HG02623 (cell line): ENCODE measurements around the gene CCDC60.

Source experiments
- ATAC-seq: cut with Tn5 transposase; IDR thresholded peaks from one replicate; pipeline ENCODE4 v1.9.1; 2021; ENCODE audit warnings: moderate library complexity; ENCODE audit not compliant: unreplicated experiment

CCDC60 gene

DNA sequence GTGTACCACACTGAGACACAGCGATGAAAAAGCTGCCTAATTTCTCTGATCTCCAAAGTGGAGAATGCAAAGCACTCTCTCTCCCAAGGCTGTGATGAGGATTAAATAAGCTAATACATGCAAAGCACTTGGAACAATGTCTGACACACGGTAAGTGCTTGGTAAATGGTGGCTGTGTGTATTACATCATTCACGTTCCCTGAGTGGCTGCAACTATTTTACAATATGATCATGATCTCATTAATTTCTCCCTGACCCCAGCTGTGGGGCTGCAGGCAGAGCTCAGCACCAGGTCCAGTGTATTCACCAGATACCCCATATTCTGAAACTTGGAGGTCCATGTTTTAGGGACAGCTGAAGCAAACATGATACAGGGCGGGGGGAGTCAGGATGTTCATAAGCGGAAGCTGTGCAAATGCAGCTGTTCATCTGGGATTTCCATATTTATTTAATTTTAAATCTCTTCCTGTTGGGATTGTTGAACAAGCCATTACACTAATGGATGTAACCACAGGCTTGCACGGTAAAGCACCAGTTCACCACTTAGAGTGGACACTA lies 106.4 kb downstream of the CCDC60 start:
- ATAC-seq, result no peak

DNA sequence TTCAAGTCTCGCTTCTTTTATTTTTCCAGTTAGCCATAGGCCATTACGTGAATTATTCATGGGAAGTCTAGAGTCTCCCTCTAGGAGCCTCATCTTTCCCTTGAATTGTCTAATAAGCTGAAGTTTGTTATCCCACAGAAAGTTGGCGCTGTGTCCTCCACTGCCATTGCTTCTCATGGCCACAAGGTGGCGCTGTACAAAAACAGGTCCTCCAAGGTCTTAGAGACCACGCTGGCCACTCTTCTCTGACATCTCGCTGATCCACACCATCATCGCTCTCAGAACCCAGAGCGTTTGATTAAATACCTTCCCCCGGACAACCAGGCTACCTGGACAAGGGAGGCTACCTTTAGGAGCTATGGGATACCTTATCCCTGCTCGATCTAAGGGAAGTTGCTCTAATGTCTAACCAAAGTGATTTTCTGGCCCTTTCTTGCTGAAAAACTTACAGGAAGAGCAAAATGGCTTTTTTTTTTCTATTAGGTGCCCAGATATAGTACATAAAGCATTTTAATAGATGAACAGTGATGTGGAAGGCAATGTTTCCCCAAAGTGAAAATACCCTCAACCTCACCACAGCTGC lies 110.0 kb downstream of the CCDC60 start:
- ATAC-seq, result no peak

GRCh38 chr12:119446459-119446858 lies 111.9 kb downstream of the CCDC60 start:
- no peak for ATAC-seq

GRCh38 chr12:119447126-119447525 lies 112.6 kb downstream of the CCDC60 start:
- no peak for ATAC-seq

DNA sequence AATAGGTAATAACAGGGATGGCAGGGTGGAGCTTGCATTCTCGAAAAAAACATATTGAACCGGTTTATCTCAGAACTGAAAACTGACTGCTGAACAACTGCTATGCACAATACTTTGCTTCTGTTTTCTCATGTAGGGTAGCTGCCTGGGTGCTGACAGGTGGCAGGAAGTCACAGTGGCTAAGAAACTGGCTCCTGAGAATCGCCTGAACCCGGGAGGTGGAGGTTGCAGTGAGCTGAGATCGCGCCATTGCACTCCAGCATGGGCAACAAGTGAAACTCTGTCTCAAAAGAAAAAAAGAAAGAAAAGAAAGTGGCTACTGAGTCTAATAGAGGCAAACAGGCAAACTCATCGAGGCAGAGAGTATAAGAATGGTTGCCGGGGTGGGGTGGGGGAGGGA lies 113.1 kb downstream of the CCDC60 start:
- no peak for ATAC-seq

DNA sequence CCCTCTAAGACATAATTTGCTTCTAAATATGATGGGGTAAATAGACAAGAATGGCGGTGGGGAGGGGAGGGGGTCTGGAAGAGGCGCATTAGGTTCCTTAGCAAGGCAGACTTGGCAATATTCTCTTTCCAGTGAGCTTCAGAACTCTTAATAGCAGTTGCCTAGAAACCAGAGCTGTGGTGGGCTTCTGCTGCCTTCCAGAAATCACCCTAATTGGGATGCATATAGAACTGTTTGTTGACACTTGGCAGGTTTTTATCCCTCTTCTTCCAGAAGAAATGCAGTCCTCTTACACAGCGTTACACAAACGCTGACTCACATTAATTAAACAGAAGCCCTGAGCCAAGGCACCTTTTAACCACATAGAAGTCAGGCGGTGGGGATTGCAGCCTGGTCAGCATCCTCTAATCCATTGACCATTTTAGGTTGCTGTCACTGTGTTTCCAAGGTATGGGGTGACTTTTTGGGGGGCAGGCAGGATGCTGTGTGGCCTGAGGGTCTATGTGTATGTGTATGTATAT lies 114.1 kb downstream of the CCDC60 start:
- no peak for ATAC-seq

DNA sequence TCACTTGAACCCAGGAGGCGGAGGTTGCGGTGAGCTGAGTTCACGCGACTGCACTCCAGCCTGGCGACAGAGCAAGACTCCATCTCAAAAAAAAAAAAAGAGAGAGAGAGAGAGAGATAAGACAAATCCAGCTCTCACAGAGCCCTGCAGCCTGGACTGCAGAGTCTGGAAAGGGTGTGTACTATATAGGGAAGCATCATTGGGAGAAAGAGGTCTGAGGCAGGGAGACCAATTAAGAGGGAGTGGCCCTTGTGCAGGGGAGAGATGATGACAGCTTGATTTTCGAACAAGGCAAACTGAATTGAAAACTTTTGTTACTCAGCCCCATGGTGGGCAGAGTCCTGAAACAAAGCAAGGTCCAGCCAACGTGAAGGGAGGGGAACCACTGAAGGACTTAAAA lies 116.2 kb downstream of the CCDC60 start:
- no peak for ATAC-seq

DNA sequence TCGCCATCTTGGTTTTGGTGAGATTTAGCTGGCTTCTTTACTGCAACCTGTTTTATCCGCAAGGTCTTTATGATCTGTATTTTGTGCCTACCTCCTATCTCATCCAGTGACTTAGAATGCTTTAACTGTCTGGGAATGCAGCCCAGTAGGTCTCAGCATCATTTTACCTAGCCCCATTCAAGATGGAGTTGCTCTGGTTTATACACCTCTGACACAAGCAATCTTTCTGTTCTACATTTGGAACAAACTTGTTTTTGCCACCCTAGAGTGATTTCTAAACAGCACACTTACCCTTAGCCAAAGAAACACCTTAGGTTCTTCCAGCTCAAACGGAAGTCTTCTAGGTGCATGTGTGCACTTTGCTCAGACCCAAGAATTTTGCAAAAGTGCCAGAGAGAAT lies 122.3 kb downstream of the CCDC60 start:
- ATAC-seq, result no peak

- no peak for ATAC-seq
Measured at GRCh38 chr12:119457271-119457670, 122.7 kb downstream of the CCDC60 start.

DNA sequence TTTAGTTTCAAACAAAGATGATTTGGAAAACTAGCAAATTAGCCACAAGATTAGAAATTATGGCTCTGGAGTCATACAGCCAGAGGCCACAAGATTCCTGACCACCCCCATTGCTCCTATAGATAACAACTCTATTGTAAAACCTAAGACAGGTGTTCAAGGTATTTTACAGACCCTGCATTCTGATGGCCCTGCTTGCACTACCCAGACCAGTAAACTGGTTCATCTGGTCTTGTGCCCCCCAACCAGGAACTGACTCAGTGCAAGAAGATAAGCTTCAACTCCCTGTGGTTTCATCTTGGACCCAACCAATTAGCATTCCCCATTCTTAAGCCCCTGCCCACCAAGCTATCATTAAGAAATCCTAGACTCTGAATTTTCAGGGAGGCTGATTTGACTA lies 125.0 kb downstream of the CCDC60 start:
- ATAC-seq, result no peak

DNA sequence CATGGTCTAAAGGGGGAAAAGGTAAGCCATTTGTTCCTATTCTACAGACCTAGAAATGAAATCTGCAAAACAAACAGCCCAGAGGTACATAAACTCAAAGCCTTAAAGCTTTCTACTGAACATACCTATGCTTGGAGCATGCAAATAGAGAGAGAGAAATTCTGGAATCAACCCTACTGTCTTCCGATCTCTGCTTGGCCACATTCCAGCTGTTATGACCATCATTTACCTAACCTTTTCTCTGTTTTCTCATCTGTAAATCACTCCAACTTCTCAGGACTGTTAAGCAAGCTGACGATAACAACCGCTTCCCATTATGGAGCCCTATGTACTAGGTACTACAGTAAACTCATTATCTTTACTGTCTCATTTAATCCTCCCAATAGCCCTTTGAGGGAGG lies 126.3 kb downstream of the CCDC60 start:
- ATAC-seq, result no peak

- ATAC-seq, result no peak
Measured at GRCh38 chr12:119461636-119462214, 127.2 kb downstream of the CCDC60 start.

GRCh38 chr12:119463211-119463926 lies 128.8 kb downstream of the CCDC60 start:
- ATAC-seq, result no peak

GRCh38 chr12:119468296-119468695 lies 133.8 kb downstream of the CCDC60 start:
- ATAC-seq, result no peak

DNA sequence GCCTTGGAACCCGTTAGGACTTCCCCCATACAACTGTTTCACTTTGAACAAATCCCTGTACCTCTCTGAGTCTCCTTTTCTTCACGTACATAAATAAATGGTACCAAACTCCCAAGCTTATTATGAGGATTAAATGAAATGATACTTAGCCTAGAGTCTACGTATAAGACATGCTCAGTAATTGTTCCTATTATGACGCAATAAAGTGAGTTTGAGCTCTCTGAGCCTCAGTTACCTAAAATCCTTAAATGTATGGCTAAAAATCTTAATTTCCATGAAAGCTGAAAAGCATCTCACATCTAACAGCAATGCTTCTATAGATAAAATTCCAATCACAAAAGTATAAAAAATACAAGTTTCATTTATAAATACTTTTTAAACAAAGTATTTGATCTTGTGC lies 141.1 kb downstream of the CCDC60 start:
- no peak for ATAC-seq

GRCh38 chr12:119476951-119477350 lies 142.4 kb downstream of the CCDC60 start:
- no peak for ATAC-seq

DNA sequence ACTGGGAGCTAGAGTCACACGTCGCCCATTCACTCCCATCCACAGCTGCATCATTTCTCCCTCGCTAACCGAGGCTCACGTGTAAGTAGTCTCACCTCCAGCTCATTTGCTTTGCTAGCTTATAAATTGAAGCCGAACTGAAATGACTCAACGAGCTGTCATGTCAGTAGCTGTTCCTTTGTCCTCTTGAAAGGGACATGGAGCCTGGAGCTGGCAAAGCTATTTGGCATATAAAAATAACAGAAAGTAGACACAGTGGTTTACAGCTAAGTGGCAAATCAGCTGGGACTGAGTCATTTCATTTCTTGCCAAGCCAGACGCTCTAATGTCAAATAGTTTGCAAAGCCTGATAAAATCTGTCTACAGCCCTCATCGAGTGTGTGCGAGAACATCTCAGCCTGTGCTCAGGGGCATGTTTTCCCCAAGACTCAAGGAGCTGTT lies 144.6 kb downstream of the CCDC60 start:
- ATAC-seq, result no peak

DNA sequence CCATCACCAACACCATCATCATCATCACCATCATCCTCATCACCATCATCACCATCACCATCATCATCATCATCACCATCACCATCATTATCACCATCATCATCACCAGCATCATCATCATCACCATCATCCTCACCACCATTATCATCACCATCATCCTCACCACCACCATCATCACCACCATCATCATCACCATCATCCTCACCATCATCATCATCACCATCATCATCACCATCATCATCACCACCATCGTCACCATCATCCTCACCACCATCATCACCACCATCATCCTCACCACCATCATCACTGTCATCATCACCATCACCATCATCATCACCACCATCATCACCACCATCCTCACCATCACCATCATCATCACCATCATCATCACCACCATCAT lies 146.0 kb downstream of the CCDC60 start:
- no peak for ATAC-seq

DNA sequence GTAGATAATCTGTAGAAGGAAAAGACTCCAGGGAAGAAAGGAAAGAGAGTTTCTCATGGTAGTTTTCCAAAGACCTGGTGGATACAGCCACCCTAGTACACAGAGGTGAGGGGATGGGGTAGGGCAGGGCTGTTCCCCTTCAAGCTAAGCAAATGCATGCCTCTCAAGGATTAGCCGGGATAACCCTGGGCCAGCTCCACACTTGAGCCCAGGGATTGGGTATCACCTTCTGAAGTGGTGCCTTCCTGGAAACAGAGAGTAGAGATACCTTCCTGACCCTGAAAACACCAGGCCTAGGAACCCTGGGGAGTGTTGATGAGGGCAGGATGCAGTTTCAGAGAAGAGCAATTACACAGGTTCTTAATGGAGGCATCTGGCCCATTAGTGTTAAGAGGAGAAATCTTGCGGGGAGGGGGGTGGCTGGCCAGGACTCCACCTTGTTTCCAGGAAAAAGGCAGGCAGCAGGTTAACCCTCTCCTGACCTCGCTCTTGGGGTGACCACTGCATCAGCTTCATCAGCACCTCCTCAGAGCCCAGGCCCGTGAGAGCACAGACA lies 152.1 kb downstream of the CCDC60 start:
- ATAC-seq, result no peak

DNA sequence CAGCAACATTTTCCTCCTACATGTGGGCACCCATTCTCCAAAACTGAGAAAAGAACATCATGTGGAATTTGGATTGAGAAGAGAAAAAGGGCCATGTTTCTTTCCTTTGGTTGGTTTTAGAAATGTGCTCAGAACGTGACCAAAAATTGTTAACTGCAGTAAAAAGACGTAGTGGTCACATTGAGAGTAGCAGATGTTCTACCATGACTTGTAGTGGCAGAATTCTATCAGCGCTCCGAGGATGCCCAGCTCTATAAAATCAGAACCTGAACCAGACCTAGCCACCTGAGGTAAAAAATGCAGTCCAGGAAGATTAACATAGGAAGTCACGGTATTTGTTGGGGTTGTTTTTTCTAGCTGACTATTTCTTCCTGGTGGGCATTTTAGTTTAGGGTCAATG lies 157.3 kb downstream of the CCDC60 start:
- no peak for ATAC-seq

- ATAC-seq, result no peak
Measured at GRCh38 chr12:119500209-119500608, 165.7 kb downstream of the CCDC60 start.

- ATAC-seq, result no peak
Measured at GRCh38 chr12:119501052-119501451, 166.5 kb downstream of the CCDC60 start.
